Medulla oblongata (tissue), 1 donor: Measurements from ENCODE around the gene ZFP42.
"Not testable (repeated sequence)": the region's sequence is repeated elsewhere in the genome, so short reads cannot be mapped to it uniquely, and the experiment has no call there.

Experiments used
- DNase-seq: peaks from one replicate; pipeline ENCODE4 v3.0.0-alpha.2; 2015; ENCODE audit errors: extremely low spot score

Gene ZFP42

GRCh38 chr4:187995322-187996207 lies at the start of gene ZFP42:
ZFP42 (plus strand) TSS chr4:187995771; CDS start chr4:188002808, 7,037 bp downstream.
- DNase-seq, result no peak

- DNase-seq, result peak; percentile 30
Observed at GRCh38 chr4:187961171-187961570, 34.4 kb upstream of the ZFP42 start.

GRCh38 chr4:187961961-187962360 lies 33.6 kb upstream of the ZFP42 start:
- no peak for DNase-seq

GRCh38 chr4:187962926-187963325 lies 32.6 kb upstream of the ZFP42 start:
- DNase-seq, result peak; percentile 26

- peak; percentile 58 for DNase-seq
Observed at GRCh38 chr4:187965726-187966125, 29.8 kb upstream of the ZFP42 start.

GRCh38 chr4:187972135-187972534 lies 23.4 kb upstream of the ZFP42 start:
- no peak for DNase-seq

- DNase-seq, result no peak
Observed at GRCh38 chr4:187983746-187984145, 11.8 kb upstream of the ZFP42 start.

GRCh38 chr4:187992971-187993370 lies 2.6 kb upstream of the ZFP42 start:
- DNase-seq, result no peak

GRCh38 chr4:187993827-187994226 lies 1.7 kb upstream of the ZFP42 start:
- DNase-seq, result no peak

GRCh38 chr4:187996502-187997177 lies 1.1 kb downstream of the ZFP42 start:
- DNase-seq, result no peak

- DNase-seq, result not testable (repeated sequence)
Observed at GRCh38 chr4:187997991-187998390, 2.4 kb downstream of the ZFP42 start.

- DNase-seq, result no peak
Observed at GRCh38 chr4:187999406-187999932, 3.9 kb downstream of the ZFP42 start.

- DNase-seq, result no peak
Observed at GRCh38 chr4:188002323-188002722, 6.8 kb downstream of the ZFP42 start.

GRCh38 chr4:188002751-188003150 lies 7.2 kb downstream of the ZFP42 start:
- no peak for DNase-seq

GRCh38 chr4:188005561-188005960 lies 10.0 kb downstream of the ZFP42 start:
- no peak for DNase-seq

GRCh38 chr4:188006285-188006848 lies 10.8 kb downstream of the ZFP42 start:
- DNase-seq, result no peak

GRCh38 chr4:188008377-188008776 lies 12.8 kb downstream of the ZFP42 start:
- no peak for DNase-seq

- no peak for DNase-seq
Observed at GRCh38 chr4:188012426-188012945, 16.9 kb downstream of the ZFP42 start.

- DNase-seq, result no peak
Observed at GRCh38 chr4:188015025-188015940, 19.7 kb downstream of the ZFP42 start.

GRCh38 chr4:188016754-188017153 lies 21.2 kb downstream of the ZFP42 start:
- no peak for DNase-seq

- DNase-seq, result no peak
Observed at GRCh38 chr4:188018262-188018661, 22.7 kb downstream of the ZFP42 start.
